Inflammatory macrophage treated with lipopolysaccharide for 1 hour (primary cell): ENCODE measurements around the gene LRIF1.
A peak's percentile ranks its signal among the peaks of the same experiment; 100 is the strongest.
"Not testable (repeated sequence)": the region's sequence is repeated elsewhere in the genome, so short reads cannot be mapped to it uniquely, and the experiment has no call there.

Experiments
- DNase-seq, 2 donors: peaks; one replicate each; pipeline ENCODE4 v3.0.0-alpha.2; 2020 to 2022

LRIF1 gene

GRCh38 chr1:110948038-110948810, 15.5 kb downstream of the LRIF1 start:
- peak in 1 of 2 donors; percentile 4 for DNase-seq

- DNase-seq: no peak
Measured at GRCh38 chr1:110945626-110946025, 18.1 kb downstream of the LRIF1 start.

DNA sequence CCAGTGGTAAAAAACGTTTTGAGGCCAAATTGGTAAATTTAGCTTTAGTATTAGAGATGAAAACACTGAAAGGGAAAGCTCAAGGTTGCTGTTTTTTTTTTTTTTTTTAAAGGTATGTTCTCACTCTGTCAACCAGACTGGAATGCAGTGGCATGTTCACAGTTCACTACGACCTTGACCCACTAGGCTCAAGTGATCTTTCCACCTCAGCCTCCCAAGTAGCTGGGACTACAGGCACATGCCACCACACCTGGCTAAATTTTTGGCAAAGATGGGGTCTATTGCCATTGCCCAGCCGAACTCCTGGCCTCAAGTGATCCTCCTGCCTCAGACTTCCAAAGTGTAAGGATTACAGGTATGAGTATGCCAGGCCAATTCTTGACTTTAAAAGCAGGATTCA, 18.9 kb downstream of the LRIF1 start:
- DNase-seq: no peak

- DNase-seq: no peak
Measured at GRCh38 chr1:110936567-110936966, 27.2 kb downstream of the LRIF1 start.

- not testable (repeated sequence) for DNase-seq
Measured at GRCh38 chr1:110931097-110931496, 32.6 kb downstream of the LRIF1 start.

DNA sequence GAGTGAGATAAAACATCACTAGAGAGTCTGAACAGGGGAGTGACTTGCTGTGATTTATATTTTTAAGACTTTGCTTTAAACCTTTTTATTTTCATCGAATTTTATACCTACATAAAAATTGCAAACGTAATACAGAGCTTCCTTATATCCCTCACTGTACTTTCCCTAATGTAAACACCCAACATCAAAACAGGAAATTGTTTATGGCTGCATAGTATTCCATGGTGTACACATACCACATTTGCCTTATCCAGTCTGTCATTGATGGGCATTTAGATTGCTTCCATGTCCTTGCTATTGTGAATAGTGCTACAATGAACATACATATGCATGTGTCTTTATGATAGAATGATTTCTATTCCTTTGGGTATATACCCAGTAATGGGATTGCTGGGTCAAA, 34.8 kb downstream of the LRIF1 start:
- DNase-seq: no peak

- peak; percentile 33 to 43 for DNase-seq
Measured at GRCh38 chr1:110928191-110928590, 35.5 kb downstream of the LRIF1 start.

- DNase-seq: no peak
Measured at GRCh38 chr1:110927484-110928075, 36.1 kb downstream of the LRIF1 start.

DNA sequence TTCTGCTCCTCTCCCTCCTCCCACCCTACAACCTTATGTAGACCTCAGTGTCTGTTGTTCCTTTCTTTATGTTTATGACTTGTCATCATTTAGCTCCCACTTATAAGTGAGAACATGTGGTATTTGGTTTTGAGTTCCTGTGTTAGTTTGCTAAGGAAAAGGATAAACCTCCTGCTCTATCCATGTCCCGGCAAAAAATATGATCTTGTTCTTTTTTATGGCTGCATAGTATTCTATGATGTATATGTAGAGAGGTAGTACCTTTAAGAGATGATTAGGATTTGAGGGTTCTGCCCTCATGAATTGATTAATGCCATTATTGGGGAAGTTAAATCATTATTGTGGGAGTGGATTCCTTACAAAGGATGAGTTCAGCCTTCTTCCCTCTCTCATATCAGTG, 41.8 kb downstream of the LRIF1 start:
- no peak for DNase-seq

- DNase-seq: no peak
Measured at GRCh38 chr1:110918016-110918415, 45.7 kb downstream of the LRIF1 start.

GRCh38 chr1:110916669-110917306, 46.9 kb downstream of the LRIF1 start:
- peak; percentile 40 to 67 for DNase-seq

- no peak for DNase-seq
Measured at GRCh38 chr1:110916274-110916668, 47.5 kb downstream of the LRIF1 start.

GRCh38 chr1:110915804-110916203, 47.9 kb downstream of the LRIF1 start:
- no peak for DNase-seq

DNA sequence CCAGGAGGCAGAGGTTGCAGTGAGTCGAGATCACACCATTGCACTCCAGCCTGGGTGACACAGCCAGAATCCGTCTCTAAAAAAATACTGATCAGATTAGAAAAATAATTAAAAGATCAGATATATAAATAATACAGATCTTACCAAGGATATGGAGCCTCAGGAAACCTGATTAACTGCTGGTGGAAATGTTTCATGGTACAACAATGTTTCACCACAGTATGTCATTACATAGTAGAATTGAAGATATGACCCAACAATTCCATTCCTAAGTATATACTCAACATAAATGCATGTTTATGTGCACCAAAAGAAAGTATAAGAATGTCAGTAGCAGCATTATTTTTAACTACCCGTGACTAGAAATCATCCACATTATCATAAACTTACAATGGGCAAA, 49.0 kb downstream of the LRIF1 start:
- DNase-seq: no peak

DNA sequence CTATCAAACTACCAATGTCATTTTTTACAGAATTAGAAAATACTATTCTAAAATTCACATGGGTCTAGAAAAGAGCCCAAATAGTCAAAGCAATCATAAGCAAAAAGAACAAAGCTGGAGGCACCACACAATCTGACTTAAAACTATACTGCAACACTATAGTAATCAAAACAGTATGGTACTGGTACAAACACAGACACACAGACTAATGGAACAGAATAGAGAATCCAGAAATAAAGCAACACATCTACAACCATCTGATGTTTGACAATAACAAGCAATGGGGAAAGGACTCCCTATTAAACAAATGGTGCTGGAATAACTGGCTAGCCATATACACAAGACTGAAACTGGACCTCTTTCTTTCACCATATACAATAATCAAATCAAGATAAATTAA, 50.9 kb downstream of the LRIF1 start:
- no peak for DNase-seq

DNA sequence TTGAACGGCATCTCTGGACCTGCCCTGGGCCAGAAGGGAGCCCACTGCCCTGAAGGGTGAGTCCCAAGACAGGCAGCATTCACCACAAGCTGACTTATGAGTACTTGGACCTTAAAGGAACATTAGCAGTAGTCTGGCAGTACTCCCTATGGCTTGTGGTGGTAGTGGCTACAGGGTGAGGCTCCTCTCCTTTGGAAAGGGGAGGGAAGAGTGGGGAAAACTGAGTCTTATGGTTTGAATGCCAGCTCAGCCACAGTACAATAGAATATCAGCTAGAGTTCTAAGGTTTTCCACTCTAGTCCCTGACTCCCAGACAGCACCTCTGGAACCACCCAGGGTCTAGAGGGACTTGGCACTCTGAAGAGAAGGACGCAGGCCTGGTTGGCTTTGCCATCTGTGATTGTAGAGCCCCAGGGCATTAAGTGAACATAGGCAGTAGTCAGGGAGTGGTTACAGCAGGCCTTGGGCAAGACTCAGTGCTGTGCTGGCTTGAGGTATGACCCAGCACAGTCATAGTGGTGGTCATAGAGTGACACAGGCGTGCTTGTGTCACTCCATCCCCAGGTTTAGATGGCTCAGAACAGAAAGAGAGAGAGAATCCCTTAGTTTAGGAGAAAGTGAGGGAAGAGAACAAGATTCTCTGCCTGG, 59.7 kb downstream of the LRIF1 start:
- no peak for DNase-seq

DNA sequence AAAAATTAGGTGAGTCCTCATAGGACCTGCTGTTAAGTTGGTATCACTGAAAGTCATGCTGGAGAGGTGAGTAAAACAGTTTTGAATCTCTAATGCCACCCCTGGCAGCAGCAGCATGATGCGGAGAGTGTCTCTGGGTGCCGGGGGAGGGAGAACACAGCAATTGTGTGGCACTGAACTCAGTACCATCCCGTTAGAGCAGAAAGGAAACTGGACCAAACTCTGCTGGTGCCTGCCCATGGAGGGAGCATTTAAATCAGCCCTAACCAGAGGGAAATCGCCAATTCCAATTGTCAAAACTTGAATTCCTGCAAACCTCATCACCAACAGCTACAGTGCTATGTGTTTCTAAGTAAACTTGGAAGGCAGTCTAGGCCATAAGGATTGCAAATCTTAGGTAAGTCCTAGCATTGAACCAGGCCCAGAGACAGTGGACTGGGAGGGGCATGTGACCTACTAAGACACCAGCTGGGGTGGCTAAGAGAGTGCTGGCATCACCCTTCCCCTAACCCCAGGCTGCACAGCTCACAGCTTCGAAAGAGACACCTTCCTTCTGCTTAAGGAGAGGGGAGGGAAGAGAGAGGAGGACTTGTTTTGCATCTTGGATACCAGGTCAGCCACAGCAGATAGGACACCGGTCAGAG, 60.8 kb downstream of the LRIF1 start:
- DNase-seq: no peak

GRCh38 chr1:110899458-110899843, 64.3 kb downstream of the LRIF1 start:
- DNase-seq: no peak

- no peak for DNase-seq
Measured at GRCh38 chr1:110898734-110899457, 64.8 kb downstream of the LRIF1 start.

- DNase-seq: no peak
Measured at GRCh38 chr1:110897681-110898080, 66.0 kb downstream of the LRIF1 start.
